GM12878 (cell line): ENCODE results near the gene CEP131. TPM values are rescaled to one million over a fixed set of nuclear protein-coding genes. Genes with fewer than 3 reads are reported as not detected.

ENCODE experiments used
- ATAC-seq: fragments of 200-7000 bp; cut with Tn5 transposase; 3 replicates; pipeline ENCODE4 v1.9.1; 2020; ENCODE audit warnings: mild to moderate bottlenecking, moderate library complexity
- BruUV-seq: library from RNA; stranded (reverse); fragments of 400-500 nt; replicated peaks from 2 replicates; lab custom pipeline; 2021; lab: Mats Ljungman, UMichigan
- CTCF ChIA-PET: fragments of 300-600 bp; sonication (Branson Sonifier 250); formaldehyde crosslinking; extraction: SDS; loops from one replicate; lab custom pipeline; 2021; ENCODE audit warnings: inconsistent platforms; lab: Yijun Ruan, JAX
- POLR2A ChIA-PET: fragments of 350-600 bp; formaldehyde crosslinking; extraction: SDS; loops from one replicate; lab custom pipeline; 2021; ENCODE audit warnings: inconsistent platforms; lab: Charles Lee
- RAD21 ChIA-PET: fragments of 300-600 bp; sonication (Branson Sonifier 250); formaldehyde crosslinking; loops from one replicate; lab custom pipeline; 2023; ENCODE audit warnings: antibody characterized with exemption; ENCODE audit not compliant: unreplicated experiment; lab: Charles Lee
- SMC1A ChIA-PET: fragments of 300-600 bp; sonication (Branson Sonifier 250); formaldehyde crosslinking; loops from one replicate; lab custom pipeline; 2023; ENCODE audit not compliant: unreplicated experiment, uncharacterized antibody; lab: Charles Lee
- DNase-seq: peaks from one replicate; pipeline ENCODE4 v3.0.0-alpha.2; 2011; ENCODE audit warnings: low read depth, low spot score
- FAIRE-seq: peaks from 3 replicates; lab custom pipeline; 2011; peaks lifted over from hg19 to GRCh38; lab: Jason Lieb, UNC
- H2AFZ ChIP-seq: 2 replicates; pipeline ENCODE4 v1.6.0; 2011; ENCODE audit warnings: low read depth, low read length, control low read depth; ENCODE audit not compliant: control insufficient read depth
- H3K27ac ChIP-seq: 2 replicates; pipeline ENCODE4 v1.5.1; 2011; ENCODE audit warnings: control low read depth; ENCODE audit not compliant: control insufficient read depth, insufficient read depth
- H3K27me3 ChIP-seq, 2 experiments: replicated peaks in 1 of 2; 2 replicates each; pipeline versions ENCODE4 v1.6.0 to v1.6.1; 2011; ENCODE audit warnings: low read length in 1 of 2; ENCODE audit not compliant: control insufficient read depth in 2 of 2, insufficient read depth in 2 of 2
- H3K36me3 ChIP-seq, 2 experiments: 2 replicates each; pipeline ENCODE4 v1.5.1; 2011; ENCODE audit warnings: low read length in 1 of 2; ENCODE audit not compliant: control insufficient read depth in 2 of 2, insufficient read depth in 2 of 2
- H3K4me1 ChIP-seq: 2 replicates; pipeline ENCODE4 v1.6.1; 2011; ENCODE audit warnings: mild to moderate bottlenecking, low read length, moderate library complexity, mixed read lengths; ENCODE audit not compliant: control insufficient read depth, insufficient read depth
- H3K4me2 ChIP-seq: 2 replicates; pipeline ENCODE4 v1.6.0; 2011; ENCODE audit warnings: control low read depth; ENCODE audit not compliant: control insufficient read depth, insufficient read depth
- H3K4me3 ChIP-seq: fragments of 200-600 bp; sonication (generic); 2 replicates; pipeline ENCODE4 v1.5.1; 2016
- H3K79me2 ChIP-seq: 2 replicates; pipeline ENCODE4 v1.6.0; 2011; ENCODE audit warnings: low read length; ENCODE audit not compliant: control insufficient read depth, insufficient read depth
- H3K9ac ChIP-seq: 2 replicates; pipeline ENCODE4 v1.8.0; 2011; ENCODE audit warnings: low read length, control low read depth, mixed read lengths; ENCODE audit not compliant: control insufficient read depth, insufficient read depth
- H3K9me3 ChIP-seq: replicated peaks from 3 replicates; pipeline ENCODE4 v1.5.1; 2011; ENCODE audit warnings: mild to moderate bottlenecking, low read length; ENCODE audit not compliant: control insufficient read depth, insufficient read depth
- H4K20me1 ChIP-seq: 2 replicates; pipeline ENCODE4 v1.6.0; 2011; ENCODE audit not compliant: control insufficient read depth, insufficient read depth
- TARDBP ChIP-seq: IDR thresholded peaks from 2 replicates; pipeline ENCODE4 v1.6.1; 2016; ENCODE audit warnings: borderline replicate concordance
- ZBED1 ChIP-seq: IDR thresholded peaks from 2 replicates; pipeline ENCODE4 v1.6.1; 2016; ENCODE audit warnings: borderline replicate concordance
- ZNF384 ChIP-seq: IDR thresholded peaks from 2 replicates; pipeline ENCODE4 v1.6.1; 2012; ENCODE audit warnings: low read depth, mild to moderate bottlenecking, low read length, improper control_type of control experiment, borderline replicate concordance
- WGBS: methylation state at CpG from one replicate; pipeline ENCODE4 v1.1.6; 2016; ENCODE audit warnings: low lambda C conversion rate; ENCODE audit not compliant: insufficient replicate concordance, insufficient coverage; ENCODE audit errors: missing lambda C conversion rate; 5-methylcytosine and 5-hydroxymethylcytosine counted together
- in situ Hi-C: fragments of 300-500 bp; cut with MboI; formaldehyde crosslinking; loops from 9 replicates; pipeline ENCODE4 v1.14.3; 2018; ENCODE audit warnings: mixed read lengths
- intact Hi-C: fragments of 100-400 bp; cut with micrococcal nuclease; formaldehyde crosslinking; loops from one replicate; pipeline ENCODE4 v1.14.2; 2022; ENCODE audit not compliant: unreplicated experiment
- polyA plus RNA-seq, 11 experiments: library from polyadenylated mRNA; depleted of rRNA in 4 of 11; unstranded in 6 of 11; stranded (reverse) in 5 of 11; fragments of >200 nt; fragmentation: Nextera tagmentation in 4 of 11; fragmentation: Illumina TruSeq in 1 of 11; extraction: Ambion mirVana in 4 of 11; extraction: Trizol in 1 of 11; gene quantifications; 1 replicate in 1 of 11; 2 replicates in 10 of 11; pipeline versions ENCODE4 v1.2.1 to v1.2.3, GENCODE V29; 2011 to 2016; ENCODE audit warnings: inconsistent platforms in 2 of 11, missing spikeins in 2 of 11, low read depth in 1 of 11
- total RNA-seq, 4 experiments: library from RNA; depleted of rRNA in 3 of 4; stranded (reverse); fragments of >200 nt in 3 of 4; fragmentation: Illumina TruSeq in 1 of 4; extraction: Trizol in 1 of 4; gene quantifications; 2 replicates each; pipeline versions ENCODE4 v1.2.1 to v1.2.3, GENCODE V29; 2013 to 2021
- TF ChIP-seq, protein P1 (sequence below): IDR thresholded peaks from 2 replicates; pipeline ENCODE4 v1.6.1; 2012; ENCODE audit warnings: improper control_type of control experiment, low read depth, low read length; ENCODE audit not compliant: insufficient replicate concordance
- TF ChIP-seq, protein P2 (sequence below): IDR thresholded peaks from 2 replicates; pipeline ENCODE4 v1.6.1; 2011; ENCODE audit warnings: borderline replicate concordance, low read depth, mild to moderate bottlenecking, moderate library complexity, low read length; ENCODE audit not compliant: insufficient read depth, poor library complexity, severe bottlenecking
- TF ChIP-seq, protein P3 (sequence below): fragments of 450-650 bp; IDR thresholded peaks from 2 replicates; pipeline ENCODE4 v1.6.1; 2016; ENCODE audit warnings: mild to moderate bottlenecking, moderate library complexity, borderline replicate concordance
- TF ChIP-seq, protein P4 (sequence below): fragments of 450-650 bp; IDR thresholded peaks from 2 replicates; pipeline ENCODE4 v1.6.1; 2017; ENCODE audit warnings: mild to moderate bottlenecking, moderate library complexity

CEP131 gene
- total and polyA plus RNA-seq, 10 of the 15 experiments (the other 5 are each of a cell fraction or from before 2014, with no cell fraction given) = 0.05 to 17.3 (median 6.7) TPM

DNA sequence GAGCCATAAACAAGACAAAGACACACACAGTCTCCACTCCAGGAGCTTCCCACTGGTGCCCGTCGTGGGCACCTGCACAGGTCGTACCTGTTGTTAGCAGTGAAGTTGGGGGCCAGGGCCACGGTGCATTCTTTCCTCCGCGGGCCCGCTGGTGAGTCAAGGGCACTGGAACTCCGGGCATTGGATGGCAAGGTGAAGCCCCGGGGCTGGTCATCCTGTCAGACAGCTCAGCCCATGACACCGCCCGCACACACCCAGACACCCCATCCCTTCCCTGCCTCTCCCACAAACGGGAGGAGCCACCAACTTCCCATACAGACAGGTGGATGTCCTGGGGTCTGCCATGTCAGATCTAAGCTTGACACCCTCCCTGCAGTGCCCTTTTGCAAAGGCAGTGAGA is 16.1 kb downstream of the CEP131 start (continued):
- TF ChIP-seq, protein P1, sequence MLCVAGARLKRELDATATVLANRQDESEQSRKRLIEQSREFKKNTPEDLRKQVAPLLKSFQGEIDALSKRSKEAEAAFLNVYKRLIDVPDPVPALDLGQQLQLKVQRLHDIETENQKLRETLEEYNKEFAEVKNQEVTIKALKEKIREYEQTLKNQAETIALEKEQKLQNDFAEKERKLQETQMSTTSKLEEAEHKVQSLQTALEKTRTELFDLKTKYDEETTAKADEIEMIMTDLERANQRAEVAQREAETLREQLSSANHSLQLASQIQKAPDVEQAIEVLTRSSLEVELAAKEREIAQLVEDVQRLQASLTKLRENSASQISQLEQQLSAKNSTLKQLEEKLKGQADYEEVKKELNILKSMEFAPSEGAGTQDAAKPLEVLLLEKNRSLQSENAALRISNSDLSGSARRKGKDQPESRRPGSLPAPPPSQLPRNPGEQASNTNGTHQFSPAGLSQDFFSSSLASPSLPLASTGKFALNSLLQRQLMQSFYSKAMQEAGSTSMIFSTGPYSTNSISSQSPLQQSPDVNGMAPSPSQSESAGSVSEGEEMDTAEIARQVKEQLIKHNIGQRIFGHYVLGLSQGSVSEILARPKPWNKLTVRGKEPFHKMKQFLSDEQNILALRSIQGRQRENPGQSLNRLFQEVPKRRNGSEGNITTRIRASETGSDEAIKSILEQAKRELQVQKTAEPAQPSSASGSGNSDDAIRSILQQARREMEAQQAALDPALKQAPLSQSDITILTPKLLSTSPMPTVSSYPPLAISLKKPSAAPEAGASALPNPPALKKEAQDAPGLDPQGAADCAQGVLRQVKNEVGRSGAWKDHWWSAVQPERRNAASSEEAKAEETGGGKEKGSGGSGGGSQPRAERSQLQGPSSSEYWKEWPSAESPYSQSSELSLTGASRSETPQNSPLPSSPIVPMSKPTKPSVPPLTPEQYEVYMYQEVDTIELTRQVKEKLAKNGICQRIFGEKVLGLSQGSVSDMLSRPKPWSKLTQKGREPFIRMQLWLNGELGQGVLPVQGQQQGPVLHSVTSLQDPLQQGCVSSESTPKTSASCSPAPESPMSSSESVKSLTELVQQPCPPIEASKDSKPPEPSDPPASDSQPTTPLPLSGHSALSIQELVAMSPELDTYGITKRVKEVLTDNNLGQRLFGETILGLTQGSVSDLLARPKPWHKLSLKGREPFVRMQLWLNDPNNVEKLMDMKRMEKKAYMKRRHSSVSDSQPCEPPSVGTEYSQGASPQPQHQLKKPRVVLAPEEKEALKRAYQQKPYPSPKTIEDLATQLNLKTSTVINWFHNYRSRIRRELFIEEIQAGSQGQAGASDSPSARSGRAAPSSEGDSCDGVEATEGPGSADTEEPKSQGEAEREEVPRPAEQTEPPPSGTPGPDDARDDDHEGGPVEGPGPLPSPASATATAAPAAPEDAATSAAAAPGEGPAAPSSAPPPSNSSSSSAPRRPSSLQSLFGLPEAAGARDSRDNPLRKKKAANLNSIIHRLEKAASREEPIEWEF = no peak
- TF ChIP-seq ZNF384 (no peak), TARDBP (no peak), ZBED1 (no peak)
- TF ChIP-seq, protein P2, sequence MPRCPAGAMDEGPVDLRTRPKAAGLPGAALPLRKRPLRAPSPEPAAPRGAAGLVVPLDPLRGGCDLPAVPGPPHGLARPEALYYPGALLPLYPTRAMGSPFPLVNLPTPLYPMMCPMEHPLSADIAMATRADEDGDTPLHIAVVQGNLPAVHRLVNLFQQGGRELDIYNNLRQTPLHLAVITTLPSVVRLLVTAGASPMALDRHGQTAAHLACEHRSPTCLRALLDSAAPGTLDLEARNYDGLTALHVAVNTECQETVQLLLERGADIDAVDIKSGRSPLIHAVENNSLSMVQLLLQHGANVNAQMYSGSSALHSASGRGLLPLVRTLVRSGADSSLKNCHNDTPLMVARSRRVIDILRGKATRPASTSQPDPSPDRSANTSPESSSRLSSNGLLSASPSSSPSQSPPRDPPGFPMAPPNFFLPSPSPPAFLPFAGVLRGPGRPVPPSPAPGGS = no peak

DNA sequence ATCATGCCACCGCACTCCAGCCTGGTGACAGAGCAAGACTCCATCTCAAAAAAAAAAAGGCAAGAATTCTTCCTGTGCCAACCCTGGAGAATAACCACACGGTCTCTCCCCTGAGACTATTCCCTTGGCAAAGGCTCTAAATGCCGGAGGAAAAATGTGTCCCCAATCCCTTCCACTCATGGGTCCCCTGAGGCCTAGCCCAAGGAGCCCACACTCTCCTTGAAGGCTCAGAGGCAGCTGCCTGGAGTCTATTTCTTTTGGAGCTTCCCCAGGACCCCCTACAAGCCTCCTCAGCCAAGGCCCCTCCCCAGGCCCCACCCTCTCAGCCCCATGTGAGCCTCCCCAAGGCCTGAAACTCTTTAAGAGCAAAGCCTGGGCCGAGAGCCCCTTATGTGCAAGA is 16.6 kb downstream of the CEP131 start:
- Histone ChIP-seq H3K27me3 (no peaks in the 10 kb centered on the region), H2AFZ (no peak overlapping the region), H3K4me1 (no peaks in the 10 kb centered on the region), H3K4me2 (no peak overlapping the region), H3K79me2 (no peaks in the 10 kb centered on the region), H4K20me1 (no peaks in the 10 kb centered on the region), H3K27ac (no peak overlapping the region), H3K9me3 (no peaks in the 10 kb centered on the region), H3K9ac (no peak overlapping the region), H3K36me3 (peaks cover 2 to 12% of the 10 kb centered on the region in 2 experiments; a peak in 2 of 4 replicates), H3K4me3 (no peak overlapping the region)
- in situ Hi-C loops (no loop called here), intact Hi-C loops (no loop called here)
- 91% methylated on average over 4 of the region's 4 CpGs for WGBS
- RAD21 ChIA-PET = no interaction called here
- DNase-seq (no peak), ATAC-seq (no peak), FAIRE-seq (no peak)
- CTCF ChIA-PET = no interaction called here
- POLR2A ChIA-PET = no interaction called here
- SMC1A ChIA-PET = no interaction called here
- BruUV-seq = no TSS peak
- TF ChIP-seq, protein P3, sequence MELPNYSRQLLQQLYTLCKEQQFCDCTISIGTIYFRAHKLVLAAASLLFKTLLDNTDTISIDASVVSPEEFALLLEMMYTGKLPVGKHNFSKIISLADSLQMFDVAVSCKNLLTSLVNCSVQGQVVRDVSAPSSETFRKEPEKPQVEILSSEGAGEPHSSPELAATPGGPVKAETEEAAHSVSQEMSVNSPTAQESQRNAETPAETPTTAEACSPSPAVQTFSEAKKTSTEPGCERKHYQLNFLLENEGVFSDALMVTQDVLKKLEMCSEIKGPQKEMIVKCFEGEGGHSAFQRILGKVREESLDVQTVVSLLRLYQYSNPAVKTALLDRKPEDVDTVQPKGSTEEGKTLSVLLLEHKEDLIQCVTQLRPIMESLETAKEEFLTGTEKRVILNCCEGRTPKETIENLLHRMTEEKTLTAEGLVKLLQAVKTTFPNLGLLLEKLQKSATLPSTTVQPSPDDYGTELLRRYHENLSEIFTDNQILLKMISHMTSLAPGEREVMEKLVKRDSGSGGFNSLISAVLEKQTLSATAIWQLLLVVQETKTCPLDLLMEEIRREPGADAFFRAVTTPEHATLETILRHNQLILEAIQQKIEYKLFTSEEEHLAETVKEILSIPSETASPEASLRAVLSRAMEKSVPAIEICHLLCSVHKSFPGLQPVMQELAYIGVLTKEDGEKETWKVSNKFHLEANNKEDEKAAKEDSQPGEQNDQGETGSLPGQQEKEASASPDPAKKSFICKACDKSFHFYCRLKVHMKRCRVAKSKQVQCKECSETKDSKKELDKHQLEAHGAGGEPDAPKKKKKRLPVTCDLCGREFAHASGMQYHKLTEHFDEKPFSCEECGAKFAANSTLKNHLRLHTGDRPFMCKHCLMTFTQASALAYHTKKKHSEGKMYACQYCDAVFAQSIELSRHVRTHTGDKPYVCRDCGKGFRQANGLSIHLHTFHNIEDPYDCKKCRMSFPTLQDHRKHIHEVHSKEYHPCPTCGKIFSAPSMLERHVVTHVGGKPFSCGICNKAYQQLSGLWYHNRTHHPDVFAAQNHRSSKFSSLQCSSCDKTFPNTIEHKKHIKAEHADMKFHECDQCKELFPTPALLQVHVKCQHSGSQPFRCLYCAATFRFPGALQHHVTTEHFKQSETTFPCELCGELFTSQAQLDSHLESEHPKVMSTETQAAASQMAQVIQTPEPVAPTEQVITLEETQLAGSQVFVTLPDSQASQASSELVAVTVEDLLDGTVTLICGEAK = no peak
- TF ChIP-seq, protein P4, sequence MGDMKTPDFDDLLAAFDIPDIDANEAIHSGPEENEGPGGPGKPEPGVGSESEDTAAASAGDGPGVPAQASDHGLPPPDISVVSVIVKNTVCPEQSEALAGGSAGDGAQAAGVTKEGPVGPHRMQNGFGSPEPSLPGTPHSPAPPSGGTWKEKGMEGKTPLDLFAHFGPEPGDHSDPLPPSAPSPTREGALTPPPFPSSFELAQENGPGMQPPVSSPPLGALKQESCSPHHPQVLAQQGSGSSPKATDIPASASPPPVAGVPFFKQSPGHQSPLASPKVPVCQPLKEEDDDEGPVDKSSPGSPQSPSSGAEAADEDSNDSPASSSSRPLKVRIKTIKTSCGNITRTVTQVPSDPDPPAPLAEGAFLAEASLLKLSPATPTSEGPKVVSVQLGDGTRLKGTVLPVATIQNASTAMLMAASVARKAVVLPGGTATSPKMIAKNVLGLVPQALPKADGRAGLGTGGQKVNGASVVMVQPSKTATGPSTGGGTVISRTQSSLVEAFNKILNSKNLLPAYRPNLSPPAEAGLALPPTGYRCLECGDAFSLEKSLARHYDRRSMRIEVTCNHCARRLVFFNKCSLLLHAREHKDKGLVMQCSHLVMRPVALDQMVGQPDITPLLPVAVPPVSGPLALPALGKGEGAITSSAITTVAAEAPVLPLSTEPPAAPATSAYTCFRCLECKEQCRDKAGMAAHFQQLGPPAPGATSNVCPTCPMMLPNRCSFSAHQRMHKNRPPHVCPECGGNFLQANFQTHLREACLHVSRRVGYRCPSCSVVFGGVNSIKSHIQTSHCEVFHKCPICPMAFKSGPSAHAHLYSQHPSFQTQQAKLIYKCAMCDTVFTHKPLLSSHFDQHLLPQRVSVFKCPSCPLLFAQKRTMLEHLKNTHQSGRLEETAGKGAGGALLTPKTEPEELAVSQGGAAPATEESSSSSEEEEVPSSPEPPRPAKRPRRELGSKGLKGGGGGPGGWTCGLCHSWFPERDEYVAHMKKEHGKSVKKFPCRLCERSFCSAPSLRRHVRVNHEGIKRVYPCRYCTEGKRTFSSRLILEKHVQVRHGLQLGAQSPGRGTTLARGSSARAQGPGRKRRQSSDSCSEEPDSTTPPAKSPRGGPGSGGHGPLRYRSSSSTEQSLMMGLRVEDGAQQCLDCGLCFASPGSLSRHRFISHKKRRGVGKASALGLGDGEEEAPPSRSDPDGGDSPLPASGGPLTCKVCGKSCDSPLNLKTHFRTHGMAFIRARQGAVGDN = no peak
